Activated naive CD4-positive, alpha-beta T cell treated with anti-CD3 and anti-CD28 coated beads for 36 hours (primary cell): ENCODE measurements around the gene TBC1D21. TPM values are rescaled to one million over a fixed set of nuclear protein-coding genes. Genes with fewer than 3 reads are reported as not detected.

ENCODE experiments used
- CTCF ChIA-PET: fragments of 350-600 bp; sonication (Branson Sonifier 250); formaldehyde crosslinking; loops from one replicate; lab custom pipeline; 2021; ENCODE audit warnings: antibody characterized with exemption; lab: Charles Lee
- DNase-seq: peaks from one replicate; pipeline ENCODE4 v3.0.0-alpha.2; 2020
- H3K27ac Mint-ChIP-seq: one replicate; pipeline ENCODE4 v1.8.0; 2021; ENCODE audit warnings: mild to moderate bottlenecking, mixed read lengths
- H3K27me3 Mint-ChIP-seq: one replicate; pipeline ENCODE4 v1.8.0; 2021; ENCODE audit warnings: low read depth, mixed read lengths
- H3K36me3 Mint-ChIP-seq: one replicate; pipeline ENCODE4 v1.8.0; 2021; ENCODE audit warnings: low read depth, mixed read lengths
- H3K4me1 Mint-ChIP-seq: one replicate; pipeline ENCODE4 v1.8.0; 2021; ENCODE audit warnings: low read depth, mixed read lengths
- H3K4me3 Mint-ChIP-seq: one replicate; pipeline ENCODE4 v1.8.0; 2021; ENCODE audit warnings: mild to moderate bottlenecking, moderate library complexity, mixed read lengths
- H3K9me3 Mint-ChIP-seq: one replicate; pipeline ENCODE4 v1.8.0; 2021; ENCODE audit warnings: mixed read lengths
- intact Hi-C: fragments of 100-400 bp; cut with micrococcal nuclease; formaldehyde crosslinking; loops from one replicate; pipeline ENCODE4 v1.15.1; 2023
- total RNA-seq, 2 experiments: library from RNA; stranded (reverse); gene quantifications; one replicate each; pipeline ENCODE4 v1.2.3, GENCODE V29; 2021

Gene TBC1D21
- total RNA-seq, 2 experiments from 2014 or later: not detected

DNA sequence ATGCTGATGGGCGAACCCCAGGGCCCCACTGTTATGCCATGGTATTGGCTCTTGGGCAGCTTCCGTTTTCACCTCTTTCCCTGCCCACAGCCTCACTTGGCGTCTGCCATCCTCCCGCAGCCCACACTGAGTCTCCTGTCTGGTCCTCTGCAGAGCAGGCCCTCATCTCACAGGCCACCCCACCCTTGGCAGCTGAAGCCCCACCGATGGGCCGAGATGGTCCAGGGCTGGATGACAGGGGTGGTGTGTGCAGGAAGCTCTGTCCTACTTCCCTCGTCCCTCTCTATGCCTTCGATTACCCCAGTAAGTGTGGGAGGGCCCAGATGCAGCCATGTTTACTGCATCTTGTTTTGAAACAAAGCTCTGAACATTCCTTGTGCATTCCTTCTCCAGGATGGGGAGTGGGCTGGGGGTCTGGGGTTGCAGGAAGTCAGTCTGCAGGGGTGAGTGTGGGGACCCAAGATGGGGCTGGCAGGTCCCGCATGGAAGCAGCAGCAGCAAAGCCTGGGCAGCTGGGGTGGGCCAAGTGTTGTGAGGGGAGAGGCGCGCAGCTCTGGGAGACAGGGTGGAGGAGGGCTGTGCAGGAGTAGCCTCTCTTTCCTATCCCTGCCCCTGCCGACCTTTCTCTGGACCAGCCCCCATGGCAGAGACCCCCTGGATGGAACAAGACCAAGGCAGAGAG is 20.9 kb downstream of the TBC1D21 start:
- CTCF ChIA-PET: interaction anchor here (1.1 to 2.2 kb wide), 3 partner anchors 13 to 33 kb away, joined by 4 to 9 read pairs (median 6); no protein-coding TSS in a partner anchor
- H3K9me3 Mint-ChIP-seq: peaks cover 1% of the 10 kb centered on the region
- no peak for DNase-seq
- H3K27me3 Mint-ChIP-seq: peaks cover 5% of the 10 kb centered on the region
- H3K36me3 Mint-ChIP-seq: no peaks in the 10 kb centered on the region
- H3K27ac Mint-ChIP-seq: no peak overlapping the region
- H3K4me3 Mint-ChIP-seq: no peak overlapping the region
- intact Hi-C loops: no loop called here
- H3K4me1 Mint-ChIP-seq: no peaks in the 10 kb centered on the region

DNA sequence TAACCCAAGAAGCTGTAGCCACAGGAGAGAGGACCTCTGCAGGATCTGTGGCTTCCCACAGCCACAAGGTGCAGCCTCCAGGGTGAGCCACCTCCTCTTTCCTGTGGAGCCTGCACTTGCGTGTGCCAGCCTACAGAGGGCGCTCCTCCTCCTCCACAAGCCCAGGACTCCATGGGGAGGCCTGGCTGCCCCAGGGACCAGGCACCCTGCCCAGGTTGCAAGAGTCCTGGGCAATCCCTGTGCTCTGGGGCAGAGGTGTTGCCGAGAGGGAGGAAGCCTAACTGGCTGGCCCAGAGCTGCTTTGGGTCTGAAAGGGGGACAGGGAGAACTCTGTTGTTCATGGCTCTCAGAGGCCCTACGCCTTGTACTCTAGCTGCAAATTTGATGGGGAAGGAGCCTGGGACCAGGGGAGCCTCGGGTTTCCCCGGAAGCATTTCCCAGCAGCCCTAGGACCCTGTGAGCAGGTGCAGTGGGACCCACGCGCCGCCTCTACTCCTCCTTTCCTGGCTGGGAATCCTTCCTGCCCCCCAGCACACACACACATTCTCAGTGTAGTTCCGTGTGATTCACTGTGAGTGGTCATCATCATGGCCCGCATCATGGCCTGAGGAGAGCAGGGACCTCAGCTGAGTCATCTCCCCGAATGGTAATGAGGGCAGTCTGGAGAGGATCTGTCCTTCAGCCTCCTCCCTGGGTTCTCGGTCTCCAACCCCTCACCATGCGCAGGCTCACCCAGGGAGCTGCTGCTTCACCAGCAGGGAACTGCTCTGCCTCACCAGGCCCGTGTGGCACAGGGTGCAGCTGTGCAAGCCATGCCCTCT is 24.3 kb downstream of the TBC1D21 start:
- intact Hi-C loops: loop anchor here (1.0 kb wide), 3 partner anchors 11 to 67 kb away; no protein-coding TSS in a partner anchor

DNA sequence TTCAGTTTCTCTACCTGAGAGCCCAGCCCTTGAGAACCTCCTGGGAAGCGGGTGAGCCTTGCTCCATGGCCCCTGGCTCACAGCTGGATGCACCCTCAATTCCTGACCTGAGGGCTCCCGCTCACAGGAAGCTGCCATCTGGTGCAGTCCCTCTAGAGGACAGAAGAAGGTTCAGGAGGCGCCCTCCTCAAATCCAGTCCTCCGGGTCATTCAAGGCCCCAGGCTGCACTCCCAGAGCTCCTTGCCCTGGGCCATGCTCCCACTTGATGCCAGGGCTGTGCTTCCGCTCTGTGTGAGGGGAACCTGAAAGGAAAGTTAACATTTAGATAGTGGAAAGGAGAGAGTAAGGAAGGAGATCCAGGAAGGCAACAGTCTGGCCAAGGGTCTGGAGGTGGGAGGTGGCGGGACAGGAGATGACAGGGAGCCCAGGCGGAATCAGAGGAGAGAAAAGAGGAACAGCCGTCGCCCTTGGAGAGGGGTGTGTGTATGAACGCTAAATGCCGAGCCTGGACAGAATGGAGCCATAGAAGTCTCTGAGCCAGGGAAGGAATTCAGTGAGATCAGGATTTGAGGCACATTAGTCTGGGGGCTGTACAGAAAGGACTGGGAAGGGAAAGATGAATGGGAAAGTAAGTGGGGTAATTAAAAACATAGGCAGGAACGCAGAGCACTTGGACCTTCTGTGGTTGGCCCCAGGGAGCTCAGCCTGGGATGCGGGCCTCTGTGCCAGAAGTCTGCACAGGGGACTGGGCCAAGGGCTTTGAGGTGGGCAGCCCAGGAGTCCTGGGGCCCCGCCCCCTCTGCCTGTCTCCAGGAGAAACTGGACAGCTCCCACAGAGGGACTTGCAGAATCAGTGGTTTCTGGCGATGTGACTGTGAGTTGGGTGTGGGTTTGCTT is 26.1 kb downstream of the TBC1D21 start:
- intact Hi-C loops: no loop called here
- H3K9me3 Mint-ChIP-seq: no peaks in the 10 kb centered on the region
- CTCF ChIA-PET: interaction anchor here (0.8 to 3.8 kb wide), 7 partner anchors 8 to 34 kb away, joined by 3 to 13 read pairs (median 4); no protein-coding TSS in a partner anchor
- DNase-seq: no peak
- no peaks in the 10 kb centered on the region for H3K4me1 Mint-ChIP-seq
- no peaks in the 10 kb centered on the region for H3K36me3 Mint-ChIP-seq
- H3K27ac Mint-ChIP-seq: no peak overlapping the region
- no peak overlapping the region for H3K4me3 Mint-ChIP-seq
- no peaks in the 10 kb centered on the region for H3K27me3 Mint-ChIP-seq

More for the DNA sequence above, 24.3 kb downstream of the TBC1D21 start:
- H3K27ac Mint-ChIP-seq: no peak overlapping the region
- CTCF ChIA-PET: interaction anchor here (0.8 to 3.8 kb wide), 5 partner anchors 9 to 32 kb away, joined by 3 to 22 read pairs (median 4); no protein-coding TSS in a partner anchor
- peaks cover 2% of the 10 kb centered on the region for H3K27me3 Mint-ChIP-seq
- H3K36me3 Mint-ChIP-seq: no peaks in the 10 kb centered on the region
- H3K4me1 Mint-ChIP-seq: no peaks in the 10 kb centered on the region
- H3K4me3 Mint-ChIP-seq: no peak overlapping the region
- DNase-seq: peak; percentile 77
- H3K9me3 Mint-ChIP-seq: no peaks in the 10 kb centered on the region

DNA sequence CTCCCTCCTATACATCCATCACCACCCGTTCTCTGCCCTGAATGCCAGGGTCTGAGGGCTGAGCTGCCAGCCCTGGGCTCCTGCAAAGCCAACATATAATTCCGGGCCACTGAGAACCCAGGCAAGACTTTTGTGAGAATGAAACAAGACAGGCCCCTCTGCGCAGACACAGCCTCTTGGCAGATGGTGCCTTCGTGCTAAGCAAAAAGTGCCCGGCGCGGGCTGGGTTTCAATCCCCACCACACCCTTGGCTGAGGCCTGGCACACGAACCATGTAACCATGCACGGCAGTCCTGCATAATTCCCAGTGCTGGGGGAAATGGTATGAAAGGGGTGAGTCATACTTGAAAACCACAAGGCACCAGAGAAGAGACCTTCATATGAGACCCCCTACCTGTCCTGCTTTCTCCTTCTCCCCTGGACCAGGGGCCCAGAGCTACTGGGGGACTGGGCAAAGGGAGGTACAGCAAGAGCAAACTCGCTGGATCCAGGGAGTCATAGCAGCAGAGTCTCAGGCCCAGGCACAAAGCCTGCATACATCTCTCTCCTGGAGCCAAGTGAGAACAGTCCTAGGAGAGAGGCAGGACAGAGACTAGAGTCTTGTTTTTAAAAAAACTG is 26.8 kb downstream of the TBC1D21 start:
- H3K4me3 Mint-ChIP-seq: no peak overlapping the region
- no peaks in the 10 kb centered on the region for H3K4me1 Mint-ChIP-seq
- H3K27ac Mint-ChIP-seq: no peak overlapping the region
- intact Hi-C loops: no loop called here
- no peak for DNase-seq
- no peaks in the 10 kb centered on the region for H3K9me3 Mint-ChIP-seq
- CTCF ChIA-PET: interaction anchor here (0.8 to 3.8 kb wide), 6 partner anchors 9 to 33 kb away, joined by 3 to 13 read pairs (median 4); partner anchors contain the start of gene TBC1D21
- no peaks in the 10 kb centered on the region for H3K27me3 Mint-ChIP-seq
- H3K36me3 Mint-ChIP-seq: no peaks in the 10 kb centered on the region

DNA sequence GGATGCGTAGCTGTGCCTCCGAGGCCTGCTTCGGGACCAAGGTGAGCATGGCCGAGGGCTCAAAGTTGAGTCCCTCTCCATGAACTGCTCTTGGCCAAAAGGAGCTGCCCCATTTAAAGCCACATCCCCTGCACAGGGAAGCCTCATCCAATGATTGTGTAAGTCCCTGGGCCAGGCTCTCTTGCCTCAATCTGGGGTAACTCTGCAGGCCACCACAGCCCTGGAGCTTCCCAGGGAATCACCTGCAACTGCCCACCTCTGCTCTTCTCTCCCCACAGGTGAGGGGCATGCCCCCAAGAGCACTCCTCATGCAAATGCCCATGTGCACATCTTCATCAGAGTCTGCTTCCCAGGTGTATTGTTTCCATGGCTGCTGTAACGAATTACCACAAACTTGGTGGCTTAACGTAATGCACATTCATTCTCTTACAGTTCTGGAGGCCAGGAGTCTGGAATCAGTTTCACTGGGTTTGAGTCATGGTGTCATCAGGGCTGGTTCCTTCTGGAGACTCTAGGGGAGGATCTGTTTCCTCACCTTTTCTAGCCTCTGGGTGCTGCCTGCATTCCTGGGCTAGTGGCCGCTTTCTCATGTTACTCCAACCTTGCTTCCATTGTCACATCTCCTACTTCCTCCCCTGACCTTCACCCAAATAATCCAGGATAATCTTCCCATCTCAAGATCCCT is 27.9 kb downstream of the TBC1D21 start:
- Mint-ChIP-seq H3K27me3 (no peaks in the 10 kb centered on the region), H3K36me3 (no peaks in the 10 kb centered on the region), H3K4me3 (no peak overlapping the region), H3K4me1 (no peaks in the 10 kb centered on the region), H3K9me3 (no peaks in the 10 kb centered on the region), H3K27ac (no peak overlapping the region)
- no peak for DNase-seq
- CTCF ChIA-PET: interaction anchor here (0.6 to 2.5 kb wide), 4 partner anchors 8 to 205 kb away, joined by 3 to 6 read pairs (median 4); partner anchors contain the start of gene TBC1D21
- intact Hi-C loops: no loop called here

DNA sequence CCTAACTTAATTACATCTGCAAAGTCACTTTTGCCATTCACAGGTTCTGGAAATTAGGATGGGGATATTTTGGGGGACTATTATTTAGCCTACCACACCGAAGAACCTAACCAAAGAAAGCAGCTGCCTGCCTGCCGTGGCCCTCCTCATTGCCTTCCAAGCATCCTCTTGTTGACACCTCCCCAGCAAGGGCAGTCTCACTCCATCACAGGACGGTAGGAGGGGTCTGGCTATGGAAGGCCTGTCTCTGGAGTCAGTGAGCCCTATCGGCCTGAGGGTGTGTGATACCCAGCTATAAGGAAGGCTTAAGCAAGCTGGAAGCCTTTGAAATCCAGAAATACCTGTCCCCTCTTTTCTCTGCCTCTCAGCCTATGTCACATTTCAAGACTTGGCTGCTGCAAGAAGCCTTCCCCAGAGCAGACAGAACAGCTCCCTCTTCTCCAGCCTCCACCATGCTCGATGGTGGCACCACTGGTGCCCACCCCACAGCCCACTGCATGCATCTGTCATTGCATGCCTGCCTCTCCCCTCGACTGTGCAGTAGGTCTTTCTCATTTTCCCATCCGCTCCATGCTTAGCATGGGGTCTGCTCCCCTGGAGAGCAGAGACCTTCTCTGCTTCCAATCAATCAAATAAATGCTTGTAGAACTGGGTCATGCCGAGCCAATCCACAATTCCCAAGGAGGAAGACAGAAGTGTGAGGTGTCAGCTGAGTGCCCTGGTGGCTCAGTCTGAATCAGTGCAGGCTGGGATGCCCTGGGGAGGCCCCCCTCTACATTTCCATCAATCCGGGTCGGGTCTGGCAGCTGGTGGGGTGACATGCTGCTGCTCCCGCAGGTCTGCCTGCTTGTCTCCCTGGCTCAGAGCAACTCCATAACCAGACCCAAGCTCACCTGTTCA is 29.0 kb downstream of the TBC1D21 start:
- Mint-ChIP-seq H3K9me3 (no peaks in the 10 kb centered on the region), H3K27ac (no peak overlapping the region), H3K36me3 (no peaks in the 10 kb centered on the region), H3K4me3 (no peak overlapping the region), H3K27me3 (no peaks in the 10 kb centered on the region), H3K4me1 (no peaks in the 10 kb centered on the region)
- no peak for DNase-seq
- intact Hi-C loops: no loop called here
- CTCF ChIA-PET: interaction anchor here (3.3 kb wide), 1 partner anchor 29 kb away, joined by 12 read pairs; the partner anchor contains the start of gene TBC1D21

DNA sequence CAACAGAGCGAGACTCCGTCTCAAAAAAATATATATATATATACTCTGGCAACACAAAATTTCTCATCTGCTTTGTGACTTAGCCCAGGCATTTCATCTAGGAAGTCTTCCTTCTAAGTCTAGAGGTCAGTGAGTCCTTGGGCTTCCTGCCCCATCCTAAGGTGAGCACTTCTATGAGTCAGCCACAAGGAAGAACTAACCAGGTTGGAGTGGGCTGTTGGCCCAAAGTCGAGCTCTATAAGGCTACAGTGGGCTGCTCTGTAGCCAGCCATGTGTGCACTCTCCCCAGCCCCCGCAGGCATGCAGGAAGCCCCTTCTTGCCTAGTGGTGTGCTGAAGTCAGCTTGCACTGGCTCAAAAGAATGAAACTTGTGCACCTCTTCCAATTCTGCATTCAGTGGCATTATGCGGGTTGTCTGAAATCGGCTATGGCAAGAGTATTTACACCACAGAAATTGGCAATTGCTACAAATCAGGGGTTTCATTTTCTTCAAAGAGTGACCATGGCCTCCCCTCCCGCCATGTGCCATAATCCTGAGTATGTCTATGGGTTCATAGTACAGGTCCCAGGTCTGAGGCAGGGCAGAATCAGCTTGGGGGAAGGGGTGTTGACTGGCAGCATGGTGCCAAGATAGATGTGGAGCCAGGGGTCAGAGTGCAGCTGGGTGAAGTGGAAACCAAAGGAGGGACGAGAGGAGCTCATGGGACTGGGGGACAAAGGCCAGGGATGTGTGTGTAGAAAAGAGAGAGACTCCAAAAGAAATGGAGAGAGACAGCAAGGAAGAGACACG is 30.9 kb downstream of the TBC1D21 start:
- Mint-ChIP-seq H3K36me3 (no peaks in the 10 kb centered on the region), H3K9me3 (no peaks in the 10 kb centered on the region), H3K27ac (no peak overlapping the region), H3K27me3 (no peaks in the 10 kb centered on the region), H3K4me1 (no peaks in the 10 kb centered on the region), H3K4me3 (no peak overlapping the region)
- no peak for DNase-seq
- intact Hi-C loops: no loop called here
- CTCF ChIA-PET: interaction anchor here (0.7 to 3.3 kb wide), 2 partner anchors 31 to 86 kb away, joined by 3 to 12 read pairs; partner anchors contain the start of gene TBC1D21

DNA sequence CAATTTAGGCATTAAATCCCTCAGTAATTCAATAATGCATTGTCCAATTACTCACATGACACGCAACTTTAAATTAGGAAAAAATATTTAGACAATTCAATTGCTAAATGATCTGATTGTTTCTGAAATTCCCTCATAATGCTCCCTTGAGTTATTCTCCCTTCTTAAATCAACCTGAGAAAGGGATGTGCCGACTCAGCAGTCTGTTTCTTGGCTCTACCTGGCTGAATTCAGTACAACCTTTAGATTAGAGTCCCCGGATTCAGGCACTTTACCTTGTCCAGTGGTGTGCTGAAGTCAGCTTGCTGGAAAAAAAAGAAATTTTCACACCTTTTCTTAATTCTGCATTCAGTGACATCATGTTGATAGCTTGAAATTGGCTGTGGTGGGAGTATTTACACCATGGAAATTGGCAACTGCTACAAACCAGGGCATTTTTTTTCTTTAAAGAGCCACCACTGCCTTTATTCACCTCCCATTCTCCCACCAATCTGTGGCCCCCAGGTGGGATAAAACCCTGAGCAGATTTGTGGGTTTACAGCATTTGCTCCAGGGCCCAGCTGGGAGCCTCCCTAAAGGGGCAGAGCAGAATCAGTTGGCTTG is 32.0 kb downstream of the TBC1D21 start:
- no peak for DNase-seq
- CTCF ChIA-PET: interaction anchor here (0.7 to 3.3 kb wide), 4 partner anchors 8 to 46 kb away, joined by 3 to 22 read pairs (median 8); partner anchors contain the start of gene TBC1D21
- Mint-ChIP-seq H3K9me3 (no peaks in the 10 kb centered on the region), H3K4me3 (no peak overlapping the region), H3K36me3 (no peaks in the 10 kb centered on the region), H3K27me3 (no peaks in the 10 kb centered on the region), H3K27ac (no peak overlapping the region), H3K4me1 (no peaks in the 10 kb centered on the region)
- intact Hi-C loops: loop anchor here (5.0 kb wide), 1 partner anchor 268 kb away; no protein-coding TSS in a partner anchor

DNA sequence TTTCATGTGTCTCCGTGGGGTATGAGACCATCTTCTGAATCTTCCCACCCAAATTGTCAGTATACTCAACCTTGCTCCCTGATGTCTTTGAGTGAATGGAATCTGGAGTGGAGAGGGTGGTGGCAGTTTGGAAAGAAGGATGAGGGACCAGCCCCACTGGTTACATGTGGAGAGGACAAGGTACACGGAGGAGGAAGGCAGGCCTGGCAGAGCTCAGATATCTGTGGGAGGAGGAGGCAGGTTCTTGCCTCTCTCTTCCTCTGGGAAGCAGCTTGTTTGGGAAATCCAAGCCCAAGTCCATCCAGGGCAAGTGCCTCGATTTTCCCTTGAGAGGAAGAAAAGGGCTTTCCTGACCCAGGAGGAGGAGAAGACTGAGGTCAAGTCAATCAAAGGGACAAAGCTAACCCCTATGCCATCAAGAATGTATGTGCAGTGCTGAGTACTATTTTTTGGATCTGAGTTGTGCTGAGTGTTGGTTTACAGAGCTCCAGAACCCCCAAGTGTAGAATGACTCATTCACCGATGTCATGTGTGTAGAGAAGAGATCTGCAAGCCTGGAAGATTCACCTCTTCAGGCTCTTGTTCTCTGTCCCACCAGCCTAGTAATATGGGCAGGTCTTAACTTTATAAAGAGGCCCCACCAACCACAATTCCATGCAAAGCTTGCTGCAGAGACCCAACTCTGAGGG is 33.1 kb downstream of the TBC1D21 start:
- Mint-ChIP-seq H3K27me3 (no peaks in the 10 kb centered on the region), H3K27ac (no peak overlapping the region), H3K4me1 (no peaks in the 10 kb centered on the region), H3K9me3 (no peaks in the 10 kb centered on the region), H3K36me3 (no peaks in the 10 kb centered on the region), H3K4me3 (no peak overlapping the region)
- CTCF ChIA-PET: interaction anchor here (0.6 to 6.1 kb wide), 13 partner anchors 7 to 668 kb away, joined by 3 to 82 read pairs (median 4); partner anchors contain the start of gene TBC1D21
- no peak for DNase-seq
- intact Hi-C loops: loop anchor here (5.0 kb wide), 1 partner anchor 269 kb away; no protein-coding TSS in a partner anchor
